ENCODE data around the gene NRN1L. TPM values are rescaled to one million over a fixed set of nuclear protein-coding genes. Genes with fewer than 3 reads are reported as not detected.

Gene NRN1L
- total RNA-seq, 1 donor from 2014 or later, result not detected

DNA sequence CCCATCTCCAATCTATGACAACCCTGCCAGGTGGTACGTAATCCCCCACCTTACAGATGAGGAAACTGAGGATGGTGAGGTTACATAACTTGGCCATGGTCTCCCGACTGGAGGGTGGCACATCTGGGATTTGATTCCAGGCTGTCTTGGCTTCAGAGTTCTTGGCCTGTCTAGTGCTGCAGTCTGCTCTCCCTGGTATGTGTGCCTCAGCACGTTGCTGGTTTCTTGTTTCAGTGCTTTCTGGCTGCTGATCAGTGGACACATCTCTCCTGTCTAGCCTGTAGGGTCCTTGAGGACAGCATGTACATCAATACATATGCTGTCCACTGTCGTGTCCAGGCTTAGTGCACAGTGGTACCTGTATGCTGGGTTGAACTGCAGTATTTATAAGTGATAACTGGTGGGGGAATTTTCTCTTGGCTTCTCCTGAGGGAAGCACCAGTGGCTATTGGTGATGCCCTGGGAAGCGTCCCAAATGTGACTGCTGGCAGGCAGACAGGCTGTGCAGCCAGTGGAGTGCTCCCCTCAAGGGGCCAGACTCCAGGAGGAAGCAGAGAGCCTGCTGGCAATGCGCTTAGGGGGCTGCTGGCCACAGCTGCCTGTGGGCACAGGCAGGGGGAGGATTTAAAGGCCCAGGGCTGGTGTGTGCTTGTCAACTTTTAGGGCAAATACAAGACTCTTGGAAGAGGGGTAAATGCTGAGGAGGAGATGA, 32.6 kb downstream of the NRN1L start:
- DNase-seq, result no peak

DNA sequence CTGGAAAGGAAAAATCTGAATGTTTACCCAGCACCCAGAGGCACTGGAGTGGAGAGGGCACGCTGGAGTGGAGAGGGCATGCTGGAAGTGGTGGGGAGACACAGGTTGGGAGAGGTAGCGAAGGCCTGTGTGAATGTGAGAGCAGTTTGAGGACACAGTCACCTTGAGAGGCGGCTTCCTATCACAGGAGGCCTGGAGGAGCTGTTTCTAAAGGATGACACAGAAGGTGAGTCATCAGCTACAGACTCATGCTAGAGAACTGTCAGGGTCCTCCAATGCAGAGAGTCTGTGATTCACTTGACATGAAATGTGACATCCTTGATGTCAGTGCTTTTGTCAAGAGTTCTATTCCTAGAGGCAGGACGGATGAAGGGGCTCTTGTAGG, 33.2 kb downstream of the NRN1L start:
- no peak for DNase-seq

DNA sequence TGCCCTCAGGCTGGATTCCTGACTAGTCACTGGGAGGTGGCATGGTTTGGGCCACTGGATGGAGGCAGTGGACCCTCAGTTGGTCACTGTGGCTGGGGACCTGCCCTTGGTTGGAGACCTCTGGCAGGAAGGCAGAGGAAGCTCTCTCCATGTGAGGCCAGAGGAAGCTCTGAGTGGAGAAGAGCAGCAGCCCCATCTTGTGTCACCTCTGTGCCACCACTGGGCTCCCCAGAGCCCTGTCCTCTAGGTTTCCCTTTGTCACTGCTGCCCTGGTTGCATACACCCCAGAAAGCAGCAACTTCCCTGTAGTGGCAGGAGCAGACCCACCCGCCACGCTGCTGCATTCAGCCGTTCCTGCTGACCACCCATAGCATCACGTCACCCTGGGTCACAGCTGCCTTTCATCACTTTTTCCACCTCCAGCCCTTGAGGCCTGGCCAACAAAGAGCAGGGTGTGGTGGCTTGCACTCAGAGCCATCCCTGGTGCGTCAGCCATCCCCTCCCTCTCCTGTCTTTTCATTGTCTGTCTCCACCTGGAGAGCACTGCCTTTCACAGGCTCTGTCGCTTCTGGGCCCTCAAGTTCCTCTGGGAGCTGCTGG, 35.0 kb downstream of the NRN1L start:
- no peak for DNase-seq

DNA sequence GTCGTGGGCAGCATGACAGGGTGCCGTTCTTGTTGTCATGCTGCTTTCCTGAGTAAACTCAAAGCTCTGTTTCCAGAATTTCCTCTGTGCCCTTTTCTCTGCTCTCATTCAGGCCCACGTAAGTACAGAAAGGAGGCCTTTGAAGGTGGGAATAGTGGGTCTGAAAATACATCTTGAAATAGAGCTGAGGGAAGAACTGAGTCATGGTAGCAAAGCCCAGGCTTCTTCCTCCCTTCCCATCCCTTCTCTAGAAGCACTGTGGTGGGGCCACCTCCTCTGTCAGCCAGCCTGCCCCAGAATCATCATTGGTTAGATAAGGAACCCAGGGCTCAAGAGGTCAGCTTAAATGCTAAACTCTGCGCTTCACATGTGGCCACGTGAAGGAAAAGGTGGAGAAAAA, 37.5 kb downstream of the NRN1L start:
- DNase-seq, result no peak

DNA sequence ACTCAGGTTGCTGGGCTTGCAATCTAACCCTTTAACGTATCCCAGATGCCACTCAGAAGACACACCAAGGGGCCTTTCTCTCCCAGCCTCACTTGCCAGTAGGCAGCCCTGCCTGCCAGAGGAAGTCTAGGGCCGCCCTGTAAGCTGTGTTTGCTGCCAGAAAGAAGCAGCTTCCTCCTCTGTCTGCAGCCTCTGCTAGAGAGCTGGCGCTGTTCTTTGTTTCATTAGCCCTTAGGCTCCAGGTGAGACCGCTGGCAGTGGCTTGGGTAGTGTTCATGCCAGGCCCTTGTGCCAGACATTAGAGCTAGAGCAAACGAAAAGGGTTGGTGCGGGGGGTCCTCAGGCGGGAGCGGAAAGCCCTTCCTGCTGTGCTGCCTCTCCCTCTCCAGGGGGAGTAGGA, 38.1 kb downstream of the NRN1L start:
- DNase-seq, result no peak

DNA sequence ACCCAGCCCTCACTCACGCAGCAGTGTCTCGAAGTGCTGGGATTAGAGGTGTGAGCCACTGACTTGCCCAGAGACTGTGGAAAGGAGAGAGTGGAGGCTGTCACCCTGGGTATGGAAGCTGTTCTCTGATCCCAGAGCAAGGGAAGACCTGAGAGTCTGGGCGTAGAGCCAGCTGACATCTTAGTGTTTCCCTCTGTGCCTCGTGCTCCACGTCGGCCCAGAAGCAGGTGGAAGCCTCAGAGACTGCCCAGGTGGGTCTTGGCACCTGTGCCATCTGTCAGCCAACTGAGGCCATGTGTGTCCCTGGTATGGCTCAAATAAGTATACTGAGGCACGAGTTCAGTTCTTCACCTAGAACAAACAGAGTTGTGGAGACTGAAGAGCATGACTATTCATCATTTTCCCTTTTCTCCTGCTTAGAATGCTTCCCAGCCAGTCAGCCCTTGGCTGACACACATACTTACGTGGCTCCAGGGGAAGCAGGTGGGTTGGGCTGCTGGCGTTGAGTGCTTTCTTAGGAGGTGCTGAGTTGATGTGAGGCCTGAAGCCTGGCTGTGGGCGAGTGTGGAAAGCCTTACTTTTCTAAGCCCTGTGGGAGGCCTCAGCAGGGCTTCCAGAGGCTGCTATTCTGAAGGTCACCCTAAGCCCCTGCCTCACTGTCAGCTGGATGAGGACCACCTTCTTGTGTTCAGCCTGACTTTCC, 38.9 kb downstream of the NRN1L start:
- no peak for DNase-seq

DNA sequence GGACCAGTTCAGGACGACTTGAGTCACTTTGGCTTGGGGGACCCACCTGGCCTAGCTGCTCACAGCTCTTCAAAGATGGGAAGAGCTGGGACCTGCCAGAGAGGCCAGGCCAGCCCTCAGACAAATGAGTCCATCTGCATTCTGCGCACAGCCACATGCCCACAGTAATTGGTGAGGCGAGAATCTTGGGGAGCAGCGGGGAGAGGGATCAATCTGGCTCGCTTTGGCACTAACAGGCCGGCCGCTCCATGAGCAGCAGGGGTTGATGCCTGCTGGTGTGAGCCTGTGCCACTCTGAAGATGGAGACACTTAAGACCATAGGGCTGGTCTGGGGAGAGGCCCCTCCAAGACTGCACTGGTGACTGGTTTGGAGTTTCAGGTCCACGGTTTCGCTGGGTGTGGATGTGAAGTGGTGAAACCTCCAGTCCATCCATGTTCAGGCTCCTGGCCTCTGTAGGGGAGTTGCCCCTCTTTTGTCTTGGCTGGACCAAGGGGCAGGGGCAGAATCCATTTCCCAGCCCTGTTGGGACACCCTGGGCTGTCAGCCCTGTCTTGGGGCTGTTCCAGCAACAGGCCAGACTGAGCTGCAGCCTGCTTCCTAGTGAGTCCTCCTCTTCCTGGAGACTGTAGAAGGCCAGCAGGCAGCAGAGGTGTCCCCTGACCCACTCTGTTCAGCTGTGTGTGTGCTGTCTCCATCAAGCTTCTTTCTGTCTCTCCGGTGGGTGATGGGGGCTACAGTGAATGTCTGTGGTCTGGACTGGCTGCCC, 39.6 kb downstream of the NRN1L start:
- DNase-seq, result no peak

DNA sequence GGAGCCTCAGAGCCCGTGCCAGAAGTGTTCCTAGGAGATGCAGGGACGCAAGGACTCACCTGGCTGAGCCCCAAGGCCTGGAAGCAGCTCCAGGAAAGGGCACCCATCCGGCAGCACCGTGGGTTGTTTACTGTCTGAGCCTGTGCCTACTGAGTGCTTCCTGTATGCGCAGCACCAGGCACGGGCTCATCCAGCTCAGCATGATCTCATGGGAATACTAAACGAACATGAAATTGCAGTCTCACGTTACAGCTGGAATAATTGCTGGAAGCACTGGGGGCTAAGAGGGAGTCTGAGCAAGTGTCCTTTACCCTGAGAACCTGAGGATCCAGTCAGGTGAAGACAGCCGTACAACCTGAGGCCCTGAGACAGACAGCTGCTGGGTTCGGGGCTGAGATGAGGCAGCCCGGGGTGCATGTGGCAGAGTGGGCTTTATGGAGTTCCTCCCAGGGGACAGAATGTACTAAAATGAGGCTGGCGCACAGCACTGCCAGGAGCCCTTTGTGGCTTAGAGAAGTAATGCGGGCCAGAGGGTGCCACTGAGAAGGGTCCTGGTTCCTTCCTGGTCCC, 41.6 kb downstream of the NRN1L start:
- DNase-seq, result no peak

DNA sequence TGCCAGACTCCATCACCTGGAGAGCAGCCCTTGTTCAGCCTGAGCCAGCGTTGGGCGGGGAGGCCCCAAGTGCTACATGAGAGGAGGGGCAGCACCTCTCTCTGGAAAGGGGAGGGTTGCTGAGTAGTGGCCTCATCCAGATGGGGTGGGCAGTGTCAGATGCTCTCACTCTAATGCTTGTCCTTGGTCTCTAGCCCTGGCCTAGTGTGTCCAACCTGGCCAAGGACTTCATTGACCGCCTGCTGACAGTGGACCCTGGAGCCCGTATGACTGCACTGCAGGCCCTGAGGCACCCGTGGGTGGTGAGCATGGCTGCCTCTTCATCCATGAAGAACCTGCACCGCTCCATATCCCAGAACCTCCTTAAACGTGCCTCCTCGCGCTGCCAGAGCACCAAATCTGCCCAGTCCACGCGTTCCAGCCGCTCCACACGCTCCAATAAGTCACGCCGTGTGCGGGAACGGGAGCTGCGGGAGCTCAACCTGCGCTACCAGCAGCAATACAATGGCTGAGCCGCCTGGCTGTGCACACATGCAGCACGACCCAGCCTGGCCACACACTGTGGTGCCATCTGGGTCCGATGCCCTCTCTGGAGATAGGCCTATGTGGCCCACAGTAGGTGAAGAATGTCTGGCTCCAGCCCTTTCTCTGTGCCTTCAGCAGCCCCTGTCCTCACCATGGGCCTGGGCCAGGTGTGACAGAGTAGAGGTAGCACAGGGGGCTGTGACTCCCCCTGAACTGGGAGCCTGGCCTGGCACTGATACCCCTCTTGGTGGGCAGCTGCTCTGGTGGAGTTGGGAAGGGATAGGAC, 42.7 kb downstream of the NRN1L start:
- no peak for DNase-seq

DNA sequence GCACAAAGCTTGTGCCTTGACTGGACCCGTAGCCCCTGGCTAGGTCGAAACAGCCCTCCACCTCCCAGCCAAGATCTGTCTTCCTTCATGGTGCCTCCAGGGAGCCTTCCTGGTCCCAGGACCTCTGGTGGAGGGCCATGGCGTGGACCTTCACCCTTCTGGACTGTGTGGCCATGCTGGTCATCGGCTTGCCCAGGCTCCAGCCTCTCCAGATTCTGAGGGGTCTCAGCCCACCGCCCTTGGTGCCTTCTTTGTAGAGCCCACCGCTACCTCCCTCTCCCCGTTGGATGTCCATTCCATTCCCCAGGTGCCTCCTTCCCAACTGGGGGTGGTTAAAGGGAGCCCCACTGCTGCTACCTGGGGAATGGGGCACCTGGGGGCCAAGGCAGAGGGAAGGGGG, 43.5 kb downstream of the NRN1L start:
- DNase-seq, result no peak

DNA sequence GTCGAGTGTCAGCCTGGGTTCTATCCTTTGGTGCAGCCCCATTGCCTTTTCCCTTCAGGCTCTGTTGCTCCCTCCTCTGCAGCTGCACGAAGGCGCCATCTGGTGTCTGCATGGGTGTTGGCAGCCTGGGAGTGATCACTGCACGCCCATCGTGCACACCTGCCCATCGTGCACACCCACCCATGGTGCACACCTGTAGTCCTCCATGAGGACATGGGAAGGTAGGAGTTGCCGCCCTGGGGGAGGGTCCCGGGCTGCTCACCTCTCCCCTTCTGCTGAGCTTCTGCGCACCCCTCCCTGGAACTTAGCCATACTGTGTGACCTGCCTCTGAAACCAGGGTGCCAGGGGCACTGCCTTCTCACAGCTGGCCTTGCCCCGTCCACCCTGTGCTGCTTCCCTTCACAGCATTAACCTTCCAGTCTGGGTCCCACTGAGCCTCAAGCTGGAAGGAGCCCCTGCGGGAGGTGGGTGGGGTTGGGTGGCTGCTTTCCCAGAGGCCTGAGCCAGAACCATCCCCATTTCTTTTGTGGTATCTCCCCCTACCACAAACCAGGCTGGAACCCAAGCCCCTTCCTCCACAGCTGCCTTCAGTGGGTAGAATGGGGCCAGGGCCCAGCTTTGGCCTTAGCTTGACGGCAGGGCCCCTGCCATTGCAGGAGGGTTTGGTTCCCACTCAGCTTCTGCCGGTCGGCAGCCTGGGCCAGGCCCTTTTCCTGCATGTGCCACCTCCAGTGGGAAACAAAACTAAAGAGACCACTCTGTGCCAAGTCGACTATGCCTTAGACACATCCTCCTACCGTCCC, 44.1 kb downstream of the NRN1L start:
- no peak for DNase-seq

DNA sequence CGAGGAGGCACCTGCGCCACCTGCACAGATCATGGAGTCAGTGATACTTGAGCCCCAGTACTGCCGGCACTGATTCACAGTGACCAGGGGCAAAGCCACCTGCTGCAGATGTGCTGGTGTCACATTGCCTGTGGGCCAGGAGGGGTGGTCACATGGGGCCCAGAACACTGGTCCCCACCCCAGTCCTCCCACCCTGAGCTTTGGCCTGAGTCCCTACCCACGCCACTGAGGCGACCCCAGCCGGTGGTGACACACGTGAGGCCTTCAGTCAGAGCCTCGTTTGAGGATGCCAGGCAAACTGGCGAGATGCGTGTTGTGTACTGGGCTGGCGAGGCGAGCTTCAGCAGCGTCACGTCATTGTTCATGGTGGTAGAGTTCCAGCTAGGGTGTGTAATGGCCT, 45.5 kb downstream of the NRN1L start:
- no peak for DNase-seq

DNA sequence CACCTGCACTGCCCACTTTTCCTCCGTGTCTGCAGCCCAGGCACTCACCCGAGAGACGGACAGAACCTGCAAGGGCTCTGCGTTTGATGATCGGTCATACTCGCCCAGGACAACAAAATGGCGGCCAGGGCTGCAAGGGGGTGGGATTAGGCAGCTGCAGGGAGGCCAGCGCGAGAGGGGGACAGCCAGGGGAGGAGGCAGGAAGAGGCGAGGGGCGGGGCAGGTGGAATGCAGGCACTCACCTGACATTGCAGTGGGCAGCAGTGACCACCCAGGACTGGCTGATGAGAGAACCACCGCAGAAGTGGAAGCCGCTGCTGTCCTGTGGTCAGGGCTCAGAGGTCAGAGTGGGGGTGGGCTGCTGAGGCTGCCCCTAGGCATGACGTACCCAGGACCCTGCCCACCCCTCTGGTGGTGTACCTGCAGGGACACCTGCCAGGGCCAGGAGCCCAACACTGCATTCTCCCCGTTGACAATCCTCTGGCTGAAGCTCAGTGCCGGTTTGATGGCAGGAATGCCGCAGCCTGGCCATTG, 46.1 kb downstream of the NRN1L start:
- no peak for DNase-seq

DNA sequence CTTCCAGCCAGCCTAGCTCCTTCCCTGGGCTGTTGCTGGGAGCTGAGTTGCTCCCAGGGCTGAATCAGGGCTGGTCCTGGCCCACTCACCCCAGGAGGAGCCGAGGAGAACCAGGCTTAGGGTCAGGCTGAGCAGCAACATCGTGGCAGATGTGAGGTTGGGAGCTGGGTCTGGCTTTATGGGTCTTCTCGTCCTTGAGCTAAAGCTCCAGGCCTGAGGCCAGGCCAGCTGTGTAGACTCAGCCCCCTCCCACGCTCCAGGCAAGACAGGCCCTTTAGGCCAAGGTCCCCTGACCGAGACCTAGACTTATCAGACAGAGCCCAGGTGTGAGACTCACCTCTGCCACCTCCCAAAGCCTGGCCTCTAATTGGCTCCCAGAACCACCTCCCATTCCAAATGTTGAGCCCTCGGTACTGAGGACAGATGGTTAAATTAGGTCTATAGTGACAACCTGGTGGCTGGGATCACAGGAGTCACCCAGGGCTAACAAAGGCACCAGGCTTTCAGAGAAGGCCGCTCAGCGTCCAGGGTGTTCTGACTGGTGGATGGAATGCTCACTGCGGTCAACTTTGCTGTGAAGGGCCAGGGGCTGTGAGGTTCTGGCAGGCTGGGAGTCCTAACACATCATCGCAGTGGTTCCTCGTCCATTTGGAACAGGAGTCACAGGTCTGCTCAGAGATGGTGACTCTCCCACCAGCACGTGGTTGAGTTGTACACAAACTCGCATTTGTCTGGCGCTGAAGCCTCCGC, 47.2 kb downstream of the NRN1L start, which contains the start of gene CTRL:
TSS of gene CTRL (minus strand) at position 151 of the 750 bp plus-strand sequence. CDS start at position 141, 10 bp downstream.
- DNase-seq, result no peak

DNA sequence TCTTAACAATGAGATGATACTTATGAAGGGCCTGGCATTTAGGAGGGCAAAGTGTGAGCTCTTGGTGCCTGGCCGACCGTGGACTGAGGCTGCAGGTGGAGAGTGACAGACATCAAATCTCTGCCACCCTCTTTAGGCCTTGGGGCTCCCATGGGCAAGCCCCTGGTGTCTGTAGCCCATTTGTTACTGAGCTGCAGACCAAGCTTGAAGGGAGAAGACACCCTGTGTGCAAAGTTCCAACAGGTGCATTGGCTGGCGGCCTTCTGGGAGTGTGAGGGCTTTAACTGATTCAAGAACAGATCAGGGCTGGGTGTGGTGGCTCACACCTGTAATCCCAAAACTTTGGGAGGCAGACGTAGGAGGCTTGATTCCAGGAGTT, 47.8 kb downstream of the NRN1L start:
- no peak for DNase-seq

DNA sequence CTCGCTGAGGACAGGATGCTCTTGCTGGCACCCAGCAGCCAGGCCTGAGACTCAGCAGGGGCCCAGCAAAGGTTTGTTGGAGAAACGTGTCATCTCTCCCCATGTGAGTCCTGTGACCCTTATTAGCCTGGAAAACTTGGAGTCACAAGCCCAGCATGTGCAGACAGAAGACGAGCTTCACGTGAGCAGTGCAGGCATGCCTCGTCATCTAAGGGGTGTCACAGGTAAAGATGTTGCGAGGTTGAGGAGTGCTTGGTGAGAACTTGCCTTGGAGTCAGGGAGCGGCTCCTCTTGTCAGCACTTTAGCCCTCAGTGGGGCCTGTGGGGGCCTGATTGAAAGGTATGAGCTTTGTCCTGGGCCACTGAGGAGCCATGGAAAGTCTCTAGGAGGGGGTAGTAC, 49.1 kb downstream of the NRN1L start:
- DNase-seq, result no peak

DNA sequence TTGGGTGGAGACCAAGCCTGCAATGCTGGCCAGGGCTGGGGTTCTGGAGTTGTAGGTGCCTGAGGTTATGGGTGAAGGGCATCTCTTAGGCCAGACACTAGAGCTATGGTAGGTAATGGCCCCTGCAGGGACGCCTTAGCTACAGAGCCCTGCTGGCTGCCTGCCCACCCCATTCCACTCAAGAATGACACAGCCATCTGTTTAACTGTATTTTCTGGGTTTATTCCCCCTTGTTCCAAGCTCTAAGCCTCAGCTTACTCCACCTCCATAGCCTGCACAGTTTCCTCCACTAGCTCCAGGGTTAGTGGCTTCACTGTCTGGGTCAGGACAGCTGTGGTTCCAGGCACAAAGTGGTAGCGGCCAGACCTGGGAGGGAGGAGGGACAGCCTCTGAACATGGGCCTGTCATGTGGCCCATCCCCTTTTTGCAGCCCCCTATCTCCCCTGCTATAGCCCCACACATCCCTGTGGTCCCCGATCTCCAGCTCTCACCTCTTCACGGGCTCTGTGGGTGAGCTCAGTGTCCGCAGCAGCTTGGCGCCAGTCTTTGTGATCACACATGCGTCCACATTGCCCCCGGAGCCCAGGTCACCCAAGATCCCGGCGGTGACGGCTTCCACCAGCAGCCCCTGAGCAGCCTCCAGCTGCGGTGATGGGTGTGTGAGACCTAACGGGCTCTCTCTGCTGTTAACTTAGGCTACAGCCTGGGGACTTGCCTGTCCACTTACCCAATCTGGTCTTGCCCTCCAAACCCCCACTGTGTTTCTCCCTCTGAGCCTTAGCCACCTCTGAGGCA, 49.8 kb downstream of the NRN1L start:
- DNase-seq, result no peak

DNA sequence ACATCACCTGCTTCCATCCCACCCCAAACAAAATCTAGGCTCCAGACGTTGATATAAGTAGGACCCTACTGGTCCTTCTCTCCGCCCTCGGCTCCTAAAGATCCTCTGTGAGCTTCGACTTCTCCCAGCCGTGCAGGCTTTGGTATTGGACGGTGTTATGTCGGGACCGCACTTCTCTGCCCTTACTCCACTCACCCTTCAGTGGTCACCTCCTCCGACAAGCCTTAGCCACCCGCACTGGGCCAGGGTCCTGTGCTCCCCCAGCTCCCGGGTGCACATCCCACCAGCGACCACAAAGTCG, 50.4 kb downstream of the NRN1L start:
- no peak for DNase-seq

Data from skin of body (tissue), 2 donors.